ENCODE data around the gene ATG2A. TPM values are rescaled to one million over a fixed set of nuclear protein-coding genes. Genes with fewer than 3 reads are reported as not detected.

The ATG2A gene
- total and polyA plus RNA-seq, 2 of the 8 experiments (the other 6 are each of a cell fraction or from before 2014, with no cell fraction given), result 12.1 to 22.1 TPM

DNA sequence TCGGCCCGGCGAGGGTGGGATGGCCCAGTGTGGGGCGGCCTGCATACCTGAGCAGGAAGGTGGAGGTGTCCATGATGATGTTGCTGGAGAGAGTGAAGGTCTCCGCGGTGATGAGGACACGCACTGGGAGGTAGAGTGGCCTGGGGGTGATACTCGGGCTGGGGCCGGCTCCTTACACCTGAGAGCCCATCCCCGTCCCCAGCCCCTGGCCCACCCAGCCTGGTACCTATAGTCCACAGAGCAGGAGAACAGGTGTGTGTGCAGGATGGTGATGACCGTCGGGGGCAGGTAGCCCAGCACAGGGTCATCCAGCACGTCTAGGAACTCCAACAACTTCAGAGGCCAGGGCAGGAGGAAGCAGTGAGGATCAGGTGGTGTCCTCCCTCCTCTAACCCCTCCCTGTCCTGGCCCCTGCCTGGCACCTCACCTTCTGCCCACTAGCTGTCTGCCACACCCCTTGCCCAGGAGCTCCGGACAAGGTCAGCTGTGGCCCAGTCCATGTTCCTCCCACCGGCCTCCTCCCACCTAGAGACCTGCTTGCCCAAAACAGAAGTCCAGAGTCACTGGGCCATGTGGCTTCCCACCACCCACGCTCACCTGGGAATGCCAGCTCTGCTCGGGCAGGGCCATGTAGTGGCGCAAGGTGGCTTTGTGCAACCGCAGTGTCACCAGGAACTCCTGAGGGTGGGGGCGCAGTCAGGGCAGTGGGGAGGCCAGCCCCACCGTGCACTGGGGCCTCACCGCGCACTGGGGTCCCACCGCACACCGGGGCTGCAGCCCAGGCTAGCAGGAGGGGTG is 11.3 kb downstream of the ATG2A start (continued):
- TF ChIP-seq CBX5 (IDR thresholded peaks at IDR 0.05; ENCODE audit: low read depth, low read length) (no peak), POLR2A (IDR thresholded peaks at IDR 0.05; ENCODE audit: control extremely low read depth in 1 of 2, low read depth in 2 of 2, low read length in 2 of 2) (no peak), KDM5A (IDR thresholded peaks at IDR 0.05; ENCODE audit: low read length) (no peak), NANOG (IDR thresholded peaks at IDR 0.05; ENCODE audit: insufficient read depth, low read depth, low read length, poor library complexity, severe bottlenecking) (no peak), ASH2L (IDR thresholded peaks at IDR 0.05; ENCODE audit: low read length) (no peak), TBP (IDR thresholded peaks at IDR 0.05; ENCODE audit: low read depth, low read length) (no peak)
- TF ChIP-seq, protein P1, sequence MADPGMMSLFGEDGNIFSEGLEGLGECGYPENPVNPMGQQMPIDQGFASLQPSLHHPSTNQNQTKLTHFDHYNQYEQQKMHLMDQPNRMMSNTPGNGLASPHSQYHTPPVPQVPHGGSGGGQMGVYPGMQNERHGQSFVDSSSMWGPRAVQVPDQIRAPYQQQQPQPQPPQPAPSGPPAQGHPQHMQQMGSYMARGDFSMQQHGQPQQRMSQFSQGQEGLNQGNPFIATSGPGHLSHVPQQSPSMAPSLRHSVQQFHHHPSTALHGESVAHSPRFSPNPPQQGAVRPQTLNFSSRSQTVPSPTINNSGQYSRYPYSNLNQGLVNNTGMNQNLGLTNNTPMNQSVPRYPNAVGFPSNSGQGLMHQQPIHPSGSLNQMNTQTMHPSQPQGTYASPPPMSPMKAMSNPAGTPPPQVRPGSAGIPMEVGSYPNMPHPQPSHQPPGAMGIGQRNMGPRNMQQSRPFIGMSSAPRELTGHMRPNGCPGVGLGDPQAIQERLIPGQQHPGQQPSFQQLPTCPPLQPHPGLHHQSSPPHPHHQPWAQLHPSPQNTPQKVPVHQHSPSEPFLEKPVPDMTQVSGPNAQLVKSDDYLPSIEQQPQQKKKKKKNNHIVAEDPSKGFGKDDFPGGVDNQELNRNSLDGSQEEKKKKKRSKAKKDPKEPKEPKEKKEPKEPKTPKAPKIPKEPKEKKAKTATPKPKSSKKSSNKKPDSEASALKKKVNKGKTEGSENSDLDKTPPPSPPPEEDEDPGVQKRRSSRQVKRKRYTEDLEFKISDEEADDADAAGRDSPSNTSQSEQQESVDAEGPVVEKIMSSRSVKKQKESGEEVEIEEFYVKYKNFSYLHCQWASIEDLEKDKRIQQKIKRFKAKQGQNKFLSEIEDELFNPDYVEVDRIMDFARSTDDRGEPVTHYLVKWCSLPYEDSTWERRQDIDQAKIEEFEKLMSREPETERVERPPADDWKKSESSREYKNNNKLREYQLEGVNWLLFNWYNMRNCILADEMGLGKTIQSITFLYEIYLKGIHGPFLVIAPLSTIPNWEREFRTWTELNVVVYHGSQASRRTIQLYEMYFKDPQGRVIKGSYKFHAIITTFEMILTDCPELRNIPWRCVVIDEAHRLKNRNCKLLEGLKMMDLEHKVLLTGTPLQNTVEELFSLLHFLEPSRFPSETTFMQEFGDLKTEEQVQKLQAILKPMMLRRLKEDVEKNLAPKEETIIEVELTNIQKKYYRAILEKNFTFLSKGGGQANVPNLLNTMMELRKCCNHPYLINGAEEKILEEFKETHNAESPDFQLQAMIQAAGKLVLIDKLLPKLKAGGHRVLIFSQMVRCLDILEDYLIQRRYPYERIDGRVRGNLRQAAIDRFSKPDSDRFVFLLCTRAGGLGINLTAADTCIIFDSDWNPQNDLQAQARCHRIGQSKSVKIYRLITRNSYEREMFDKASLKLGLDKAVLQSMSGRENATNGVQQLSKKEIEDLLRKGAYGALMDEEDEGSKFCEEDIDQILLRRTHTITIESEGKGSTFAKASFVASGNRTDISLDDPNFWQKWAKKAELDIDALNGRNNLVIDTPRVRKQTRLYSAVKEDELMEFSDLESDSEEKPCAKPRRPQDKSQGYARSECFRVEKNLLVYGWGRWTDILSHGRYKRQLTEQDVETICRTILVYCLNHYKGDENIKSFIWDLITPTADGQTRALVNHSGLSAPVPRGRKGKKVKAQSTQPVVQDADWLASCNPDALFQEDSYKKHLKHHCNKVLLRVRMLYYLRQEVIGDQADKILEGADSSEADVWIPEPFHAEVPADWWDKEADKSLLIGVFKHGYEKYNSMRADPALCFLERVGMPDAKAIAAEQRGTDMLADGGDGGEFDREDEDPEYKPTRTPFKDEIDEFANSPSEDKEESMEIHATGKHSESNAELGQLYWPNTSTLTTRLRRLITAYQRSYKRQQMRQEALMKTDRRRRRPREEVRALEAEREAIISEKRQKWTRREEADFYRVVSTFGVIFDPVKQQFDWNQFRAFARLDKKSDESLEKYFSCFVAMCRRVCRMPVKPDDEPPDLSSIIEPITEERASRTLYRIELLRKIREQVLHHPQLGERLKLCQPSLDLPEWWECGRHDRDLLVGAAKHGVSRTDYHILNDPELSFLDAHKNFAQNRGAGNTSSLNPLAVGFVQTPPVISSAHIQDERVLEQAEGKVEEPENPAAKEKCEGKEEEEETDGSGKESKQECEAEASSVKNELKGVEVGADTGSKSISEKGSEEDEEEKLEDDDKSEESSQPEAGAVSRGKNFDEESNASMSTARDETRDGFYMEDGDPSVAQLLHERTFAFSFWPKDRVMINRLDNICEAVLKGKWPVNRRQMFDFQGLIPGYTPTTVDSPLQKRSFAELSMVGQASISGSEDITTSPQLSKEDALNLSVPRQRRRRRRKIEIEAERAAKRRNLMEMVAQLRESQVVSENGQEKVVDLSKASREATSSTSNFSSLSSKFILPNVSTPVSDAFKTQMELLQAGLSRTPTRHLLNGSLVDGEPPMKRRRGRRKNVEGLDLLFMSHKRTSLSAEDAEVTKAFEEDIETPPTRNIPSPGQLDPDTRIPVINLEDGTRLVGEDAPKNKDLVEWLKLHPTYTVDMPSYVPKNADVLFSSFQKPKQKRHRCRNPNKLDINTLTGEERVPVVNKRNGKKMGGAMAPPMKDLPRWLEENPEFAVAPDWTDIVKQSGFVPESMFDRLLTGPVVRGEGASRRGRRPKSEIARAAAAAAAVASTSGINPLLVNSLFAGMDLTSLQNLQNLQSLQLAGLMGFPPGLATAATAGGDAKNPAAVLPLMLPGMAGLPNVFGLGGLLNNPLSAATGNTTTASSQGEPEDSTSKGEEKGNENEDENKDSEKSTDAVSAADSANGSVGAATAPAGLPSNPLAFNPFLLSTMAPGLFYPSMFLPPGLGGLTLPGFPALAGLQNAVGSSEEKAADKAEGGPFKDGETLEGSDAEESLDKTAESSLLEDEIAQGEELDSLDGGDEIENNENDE (IDR thresholded peaks at IDR 0.05; ENCODE audit: insufficient replicate concordance, low read length), result no peak
